Right atrium auricular region (tissue), 2 donors: Measurements from ENCODE around the gene DEPDC5. TPM values are rescaled to one million over a fixed set of nuclear protein-coding genes. Genes with fewer than 3 reads are reported as not detected.
A peak's percentile ranks its signal among the peaks of the same experiment; 100 is the strongest.
"Not testable (repeated sequence)": the region's sequence is repeated elsewhere in the genome, so short reads cannot be mapped to it uniquely, and the experiment has no call there.

Experiments used
- DNase-seq: peaks from one replicate; pipeline ENCODE4 v3.0.0-alpha.2; 2019; ENCODE audit warnings: low spot score
- H3K27ac ChIP-seq, 2 donors: fragments of 200-600 bp; sonication (generic); 1 replicate in 1 of 2; 2 replicates in 1 of 2; pipeline ENCODE4 v1.5.1; 2016 to 2019
- H3K27me3 ChIP-seq, 2 donors: fragments of 200-600 bp; sonication (generic); one replicate each; pipeline versions ENCODE4 v1.5.1 to v1.6.0; 2017 to 2019
- H3K36me3 ChIP-seq: fragments of 200-600 bp; sonication (generic); one replicate; pipeline ENCODE4 v1.5.1; 2016
- H3K4me1 ChIP-seq, 2 donors: fragments of 200-600 bp; sonication (generic); one replicate each; pipeline versions ENCODE4 v1.5.1 to v1.6.0; 2017 to 2019
- H3K4me3 ChIP-seq, 2 donors: fragments of 200-600 bp; sonication (generic); 1 replicate in 1 of 2; 2 replicates in 1 of 2; pipeline ENCODE4 v1.5.1; 2017 to 2019; ENCODE audit warnings: mild to moderate bottlenecking in 1 of 2, moderate library complexity in 1 of 2
- H3K9me3 ChIP-seq, 2 donors: fragments of 200-600 bp; sonication (generic); one replicate each; pipeline ENCODE4 v1.5.1; 2019
- total RNA-seq, 2 donors: library from RNA; depleted of rRNA; stranded (reverse); fragments of >200 nt; gene quantifications; one replicate each; pipeline ENCODE4 v1.1.0, GENCODE V29; 2016
- TF ChIP-seq, protein P1 (sequence below), 2 donors: fragments of 200-600 bp; sonication (generic); IDR thresholded peaks; one replicate each; pipeline ENCODE4 v1.5.1; 2019; ENCODE audit warnings: antibody characterized with exemption in 2 of 2

Gene DEPDC5
- total RNA-seq = 1 to 10 TPM; 7.0 to 8.6 TPM

- Histone ChIP-seq H3K4me1 (peaks cover 0 to 39% of the 10 kb centered on the region in 2 donors), H3K9me3 (no peaks in the 10 kb centered on the region), H3K27ac (peak within 1 kb of the TSS; percentile 94 to 98), H3K36me3 (no peaks in the 10 kb centered on the region), H3K27me3 (no peaks in the 10 kb centered on the region), H3K4me3 (peak within 1 kb of the TSS; percentile 89 to 90)
- TF ChIP-seq, protein P1, sequence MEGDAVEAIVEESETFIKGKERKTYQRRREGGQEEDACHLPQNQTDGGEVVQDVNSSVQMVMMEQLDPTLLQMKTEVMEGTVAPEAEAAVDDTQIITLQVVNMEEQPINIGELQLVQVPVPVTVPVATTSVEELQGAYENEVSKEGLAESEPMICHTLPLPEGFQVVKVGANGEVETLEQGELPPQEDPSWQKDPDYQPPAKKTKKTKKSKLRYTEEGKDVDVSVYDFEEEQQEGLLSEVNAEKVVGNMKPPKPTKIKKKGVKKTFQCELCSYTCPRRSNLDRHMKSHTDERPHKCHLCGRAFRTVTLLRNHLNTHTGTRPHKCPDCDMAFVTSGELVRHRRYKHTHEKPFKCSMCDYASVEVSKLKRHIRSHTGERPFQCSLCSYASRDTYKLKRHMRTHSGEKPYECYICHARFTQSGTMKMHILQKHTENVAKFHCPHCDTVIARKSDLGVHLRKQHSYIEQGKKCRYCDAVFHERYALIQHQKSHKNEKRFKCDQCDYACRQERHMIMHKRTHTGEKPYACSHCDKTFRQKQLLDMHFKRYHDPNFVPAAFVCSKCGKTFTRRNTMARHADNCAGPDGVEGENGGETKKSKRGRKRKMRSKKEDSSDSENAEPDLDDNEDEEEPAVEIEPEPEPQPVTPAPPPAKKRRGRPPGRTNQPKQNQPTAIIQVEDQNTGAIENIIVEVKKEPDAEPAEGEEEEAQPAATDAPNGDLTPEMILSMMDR (IDR thresholded peaks at IDR 0.05) = peak in 1 of 2 donors; percentile 24
- DNase-seq = peak; percentile 96
Observed at GRCh38 chr22:31753634-31754501, at the start of gene DEPDC5. DEPDC5 (plus strand) TSS chr22:31754019; CDS start chr22:31754922, 903 bp downstream.

DNA sequence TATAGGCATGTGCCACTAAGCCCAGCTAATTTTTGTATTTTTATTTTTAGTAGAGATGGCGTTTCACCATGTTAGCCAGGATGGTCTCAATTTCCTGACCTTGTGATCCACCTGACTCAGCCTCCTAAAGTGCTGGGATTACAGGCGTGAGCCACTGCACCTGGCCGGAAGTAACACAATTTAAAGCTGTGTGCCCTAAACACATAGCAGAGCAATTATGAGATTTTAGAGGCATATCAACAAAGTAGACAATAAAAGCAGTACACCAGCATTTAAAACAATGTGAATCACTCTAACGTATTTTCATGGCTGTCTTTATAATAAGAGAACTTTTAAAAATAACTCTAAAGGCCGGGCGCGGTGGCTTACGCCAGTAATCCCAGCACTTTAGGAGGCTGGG, 46.3 kb upstream of the DEPDC5 start:
- H3K27me3 ChIP-seq = no peaks in the 10 kb centered on the region
- TF ChIP-seq, protein P1 (IDR thresholded peaks at IDR 0.05) = no peak
- peaks cover 43% of the 10 kb centered on the region for H3K36me3 ChIP-seq
- no peak overlapping the region for H3K27ac ChIP-seq
- no peak for DNase-seq
- no peaks in the 10 kb centered on the region for H3K4me1 ChIP-seq
- no peaks in the 10 kb centered on the region for H3K9me3 ChIP-seq
- no peak overlapping the region for H3K4me3 ChIP-seq

GRCh38 chr22:31711226-31711625, 42.6 kb upstream of the DEPDC5 start:
- DNase-seq, H3K4me1 ChIP-seq, H3K9me3 ChIP-seq, H3K27ac ChIP-seq, H3K4me3 ChIP-seq, H3K27me3 ChIP-seq: not testable (repeated sequence)
- H3K36me3 ChIP-seq = peaks cover 52% of the 10 kb centered on the region

- no peak overlapping the region for H3K27ac ChIP-seq
- no peak for DNase-seq
- H3K4me1 ChIP-seq = peaks cover 0 to 6% of the 10 kb centered on the region in 2 donors
- no peaks in the 10 kb centered on the region for H3K27me3 ChIP-seq
- TF ChIP-seq, protein P1 (IDR thresholded peaks at IDR 0.05) = no peak
- peaks cover 58% of the 10 kb centered on the region for H3K36me3 ChIP-seq
- no peak overlapping the region for H3K4me3 ChIP-seq
- H3K9me3 ChIP-seq = no peaks in the 10 kb centered on the region
Observed at GRCh38 chr22:31715147-31715778, 38.6 kb upstream of the DEPDC5 start.

- peaks cover 0 to 6% of the 10 kb centered on the region in 2 donors for H3K4me1 ChIP-seq
- no peak overlapping the region for H3K4me3 ChIP-seq
- peaks cover 24% of the 10 kb centered on the region for H3K36me3 ChIP-seq
- H3K9me3 ChIP-seq = no peaks in the 10 kb centered on the region
- no peaks in the 10 kb centered on the region for H3K27me3 ChIP-seq
- DNase-seq = no peak
- TF ChIP-seq, protein P1 (IDR thresholded peaks at IDR 0.05) = no peak
- H3K27ac ChIP-seq = no peak overlapping the region
Observed at GRCh38 chr22:31719850-31720471, 33.9 kb upstream of the DEPDC5 start.

- DNase-seq = no peak
- Histone ChIP-seq H3K36me3 (no peaks in the 10 kb centered on the region), H3K4me3 (no peak overlapping the region), H3K4me1 (peaks cover 0 to 4% of the 10 kb centered on the region in 2 donors), H3K27ac (no peak overlapping the region), H3K27me3 (no peaks in the 10 kb centered on the region), H3K9me3 (no peaks in the 10 kb centered on the region)
- TF ChIP-seq, protein P1 (IDR thresholded peaks at IDR 0.05) = no peak
Observed at GRCh38 chr22:31723723-31724122, 30.1 kb upstream of the DEPDC5 start.
